HG02623 (cell line): ENCODE measurements around the gene ETV6.

Experiments
- ATAC-seq: cut with Tn5 transposase; IDR thresholded peaks from one replicate; pipeline ENCODE4 v1.9.1; 2021; ENCODE audit warnings: moderate library complexity; ENCODE audit not compliant: unreplicated experiment

The ETV6 gene

GRCh38 chr12:11734580-11735180 is 85.2 kb downstream of the ETV6 start:
- no peak for ATAC-seq

- ATAC-seq = no peak
These were observed 89.0 kb downstream of the ETV6 start for GRCh38 chr12:11738450-11738849.

GRCh38 chr12:11739980-11740577 is 90.6 kb downstream of the ETV6 start:
- ATAC-seq = no peak

GRCh38 chr12:11741434-11742092 is 92.1 kb downstream of the ETV6 start:
- no peak for ATAC-seq

GRCh38 chr12:11743423-11744409 is 94.2 kb downstream of the ETV6 start:
- no peak for ATAC-seq

GRCh38 chr12:11744410-11744801 is 94.9 kb downstream of the ETV6 start:
- ATAC-seq = no peak

- ATAC-seq = no peak
These were observed 95.6 kb downstream of the ETV6 start for GRCh38 chr12:11745113-11745512.

GRCh38 chr12:11746024-11746771 is 96.7 kb downstream of the ETV6 start:
- peak; percentile 37 for ATAC-seq

- no peak for ATAC-seq
These were observed 97.7 kb downstream of the ETV6 start for GRCh38 chr12:11746940-11747716.

GRCh38 chr12:11747969-11748368 is 98.5 kb downstream of the ETV6 start:
- ATAC-seq = no peak

- ATAC-seq = no peak
These were observed 99.4 kb downstream of the ETV6 start for GRCh38 chr12:11748903-11749302.

GRCh38 chr12:11749943-11750690 is 100.6 kb downstream of the ETV6 start:
- peak; percentile 31 for ATAC-seq

GRCh38 chr12:11752403-11753149 is 103.1 kb downstream of the ETV6 start:
- ATAC-seq = no peak

- ATAC-seq = no peak
These were observed 103.7 kb downstream of the ETV6 start for GRCh38 chr12:11753150-11753499.

GRCh38 chr12:11753826-11754225 is 104.4 kb downstream of the ETV6 start:
- no peak for ATAC-seq

- no peak for ATAC-seq
These were observed 104.8 kb downstream of the ETV6 start for GRCh38 chr12:11754256-11754655.

GRCh38 chr12:11755302-11755930 is 105.9 kb downstream of the ETV6 start:
- no peak for ATAC-seq

GRCh38 chr12:11756022-11756421 is 106.5 kb downstream of the ETV6 start:
- no peak for ATAC-seq
